ENCODE measurements around the gene MYADML2. TPM values are rescaled to one million over a fixed set of nuclear protein-coding genes. Genes with fewer than 3 reads are reported as not detected.

Gene MYADML2
- total RNA-seq, 1 donor from 2014 or later, result 0.11 TPM

GRCh38 chr17:81916234-81917001, 30.6 kb downstream of the MYADML2 start:
- peaks cover 13% of the 10 kb centered on the region for H3K36me3 Mint-ChIP-seq
- H3K4me2 ChIP-seq, result peak overlapping the region; percentile 90
- no peaks in the 10 kb centered on the region for H3K27me3 ChIP-seq
- no peak overlapping the region for H3K9ac ChIP-seq
- H3K4me3 ChIP-seq, result peak overlapping the region; percentile 96
- H3K9me3 ChIP-seq (ENCODE audit: low read depth), result no peaks in the 10 kb centered on the region
- H2AFZ ChIP-seq (replicated peaks), result no peak overlapping the region
- DNase-seq (ENCODE audit: low spot score), result no peak
- peaks cover 2% of the 10 kb centered on the region for H3K27me3 Mint-ChIP-seq (ENCODE audit: insufficient read depth, low read depth)
- H3K27ac ChIP-seq, result no peak overlapping the region
- peak overlapping the region; percentile 81 for H3K4me3 Mint-ChIP-seq
- no peak overlapping the region for H3K27ac Mint-ChIP-seq
- TF ChIP-seq EZH2phosphoT487 (IDR thresholded peaks at IDR 0.05) (no peak), EZH2 (IDR thresholded peaks at IDR 0.05) (no peak), CTCF (IDR thresholded peaks at IDR 0.05) (no peak)
- H3K4me1 Mint-ChIP-seq, result peaks cover 20% of the 10 kb centered on the region
- H4K20me1 ChIP-seq (ENCODE audit: low read depth), result peaks cover 31% of the 10 kb centered on the region
- H3F3A ChIP-seq (ENCODE audit: low read depth), result peaks cover 42% of the 10 kb centered on the region
- no peaks in the 10 kb centered on the region for H3K9me3 Mint-ChIP-seq
- H3K79me2 ChIP-seq (ENCODE audit: low read depth), result peaks cover 29% of the 10 kb centered on the region
- H3K36me3 ChIP-seq, result no peaks in the 10 kb centered on the region
- peaks cover 10% of the 10 kb centered on the region for H3K4me1 ChIP-seq

- H3K79me2 ChIP-seq (ENCODE audit: low read depth), result peaks cover 18% of the 10 kb centered on the region
- no peak for DNase-seq (ENCODE audit: low spot score)
- TF ChIP-seq EZH2 (IDR thresholded peaks at IDR 0.05) (no peak), CTCF (IDR thresholded peaks at IDR 0.05) (no peak), EZH2phosphoT487 (IDR thresholded peaks at IDR 0.05) (no peak)
- H3K27ac ChIP-seq, result no peak overlapping the region
- peaks cover 6% of the 10 kb centered on the region for H3K27me3 ChIP-seq
- Mint-ChIP-seq H3K4me3 (no peak overlapping the region), H3K4me1 (peaks cover 20% of the 10 kb centered on the region), H3K9me3 (no peaks in the 10 kb centered on the region), H3K36me3 (peaks cover 11% of the 10 kb centered on the region), H3K27me3 (ENCODE audit: insufficient read depth, low read depth) (peaks cover 2% of the 10 kb centered on the region), H3K27ac (no peak overlapping the region)
- H3K4me3 ChIP-seq, result no peak overlapping the region
- H2AFZ ChIP-seq (replicated peaks), result no peak overlapping the region
- peaks cover 37% of the 10 kb centered on the region for H4K20me1 ChIP-seq (ENCODE audit: low read depth)
- peaks cover 45% of the 10 kb centered on the region for H3F3A ChIP-seq (ENCODE audit: low read depth)
- H3K4me1 ChIP-seq, result peaks cover 13% of the 10 kb centered on the region
- no peak overlapping the region for H3K4me2 ChIP-seq
- H3K36me3 ChIP-seq, result no peaks in the 10 kb centered on the region
- no peak overlapping the region for H3K9ac ChIP-seq
- H3K9me3 ChIP-seq (ENCODE audit: low read depth), result no peaks in the 10 kb centered on the region
Observed at GRCh38 chr17:81915331-81915730, 31.7 kb downstream of the MYADML2 start.

- Histone ChIP-seq H3K4me2 (no peak overlapping the region), H3K27me3 (peaks cover 17% of the 10 kb centered on the region), H2AFZ (replicated peaks) (no peak overlapping the region), H3K27ac (no peak overlapping the region), H3K9ac (no peak overlapping the region), H3K9me3 (ENCODE audit: low read depth) (no peaks in the 10 kb centered on the region), H4K20me1 (ENCODE audit: low read depth) (peaks cover 48% of the 10 kb centered on the region), H3K79me2 (ENCODE audit: low read depth) (peaks cover 15% of the 10 kb centered on the region), H3F3A (ENCODE audit: low read depth) (peaks cover 49% of the 10 kb centered on the region), H3K36me3 (no peaks in the 10 kb centered on the region), H3K4me1 (peaks cover 16% of the 10 kb centered on the region), H3K4me3 (no peak overlapping the region)
- Mint-ChIP-seq H3K27me3 (ENCODE audit: insufficient read depth, low read depth) (no peaks in the 10 kb centered on the region), H3K4me1 (peaks cover 27% of the 10 kb centered on the region), H3K9me3 (no peaks in the 10 kb centered on the region), H3K36me3 (peaks cover 11% of the 10 kb centered on the region), H3K27ac (no peak overlapping the region), H3K4me3 (peak overlapping the region; percentile 21)
- DNase-seq (ENCODE audit: low spot score), result no peak
- TF ChIP-seq CTCF (IDR thresholded peaks at IDR 0.05) (no peak), EZH2phosphoT487 (IDR thresholded peaks at IDR 0.05) (no peak), EZH2 (IDR thresholded peaks at IDR 0.05) (no peak)
Observed at GRCh38 chr17:81914103-81914850, 32.8 kb downstream of the MYADML2 start.

Measured in neural progenitor cell (in vitro differentiated cells).